T-helper 1 cell treated with Interleukin-12 subunit alpha and Interleukin-12 subunit beta and Interleukin-4 antibody, amounts not matched to agents 30 μg/mL and 1 μg/mL, for 36 hours (primary cell): ENCODE results near the gene LAYN.

Source experiments
- H3K27ac Mint-ChIP-seq: one replicate; pipeline ENCODE4 v1.8.0; 2021; ENCODE audit warnings: mild to moderate bottlenecking, mixed read lengths
- H3K27me3 Mint-ChIP-seq: one replicate; pipeline ENCODE4 v1.8.0; 2021; ENCODE audit warnings: low read depth, mixed read lengths
- H3K36me3 Mint-ChIP-seq: one replicate; pipeline ENCODE4 v1.8.0; 2021; ENCODE audit warnings: low read depth, mixed read lengths
- H3K4me1 Mint-ChIP-seq: one replicate; pipeline ENCODE4 v1.8.0; 2021; ENCODE audit warnings: low read depth, mixed read lengths
- H3K4me3 Mint-ChIP-seq: one replicate; pipeline ENCODE4 v1.8.0; 2021; ENCODE audit warnings: mild to moderate bottlenecking, moderate library complexity, mixed read lengths
- H3K9me3 Mint-ChIP-seq: one replicate; pipeline ENCODE4 v1.8.0; 2021; ENCODE audit warnings: mixed read lengths

The LAYN gene

DNA sequence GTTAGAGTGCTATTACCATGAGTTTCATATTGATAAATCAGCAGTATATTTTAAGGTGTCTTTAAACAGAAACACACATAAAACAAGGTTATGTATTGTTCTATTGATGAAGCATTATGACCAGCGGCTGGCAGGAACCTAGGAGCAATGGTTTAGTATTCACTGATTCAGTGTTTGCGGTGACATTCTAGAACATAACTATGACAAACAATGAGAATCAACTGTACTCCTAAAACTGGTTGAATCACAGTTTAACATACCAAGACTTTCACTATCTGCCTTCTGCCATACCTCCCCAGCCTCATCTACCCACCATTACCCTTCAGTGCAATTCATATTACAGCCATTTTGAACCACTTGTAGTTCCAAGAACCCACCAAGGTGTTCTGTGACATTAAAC lies 17.2 kb upstream of the LAYN start:
- Mint-ChIP-seq H3K4me1 (peaks cover 18% of the 10 kb centered on the region), H3K4me3 (no peak overlapping the region), H3K9me3 (no peaks in the 10 kb centered on the region), H3K27me3 (no peaks in the 10 kb centered on the region), H3K27ac (no peak overlapping the region), H3K36me3 (no peaks in the 10 kb centered on the region)

DNA sequence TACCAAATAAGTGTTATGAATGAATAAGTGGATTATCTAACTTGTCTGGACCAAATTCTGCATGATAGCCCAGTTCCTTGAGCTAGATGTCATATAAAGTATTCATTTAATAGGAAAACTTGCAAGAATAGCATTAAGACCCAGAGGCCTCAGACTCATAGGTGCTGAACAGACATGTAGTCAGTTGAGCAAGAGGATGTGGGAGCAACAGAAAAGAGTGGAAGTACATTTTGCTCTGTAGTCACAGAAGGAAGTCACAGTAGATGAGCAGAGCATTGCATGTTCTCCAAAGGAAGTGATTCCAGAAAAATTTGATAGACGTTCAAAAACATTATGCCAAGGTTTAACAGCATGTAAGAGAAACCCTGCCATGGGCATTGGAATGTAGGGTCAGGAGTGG lies 16.5 kb upstream of the LAYN start:
- Mint-ChIP-seq H3K27ac (no peak overlapping the region), H3K4me1 (peaks cover 25% of the 10 kb centered on the region)

GRCh38 chr11:111525456-111525855 lies 15.1 kb upstream of the LAYN start:
- H3K4me3 Mint-ChIP-seq: no peak overlapping the region
- peaks cover 31% of the 10 kb centered on the region for H3K4me1 Mint-ChIP-seq
- no peaks in the 10 kb centered on the region for H3K36me3 Mint-ChIP-seq
- no peaks in the 10 kb centered on the region for H3K9me3 Mint-ChIP-seq
- no peak overlapping the region for H3K27ac Mint-ChIP-seq
- no peaks in the 10 kb centered on the region for H3K27me3 Mint-ChIP-seq

More for the DNA sequence above, 16.5 kb upstream of the LAYN start:
- Mint-ChIP-seq H3K36me3 (no peaks in the 10 kb centered on the region), H3K4me3 (no peak overlapping the region), H3K27me3 (no peaks in the 10 kb centered on the region), H3K9me3 (no peaks in the 10 kb centered on the region)

- Mint-ChIP-seq H3K4me1 (peaks cover 33% of the 10 kb centered on the region), H3K27ac (peak overlapping the region; percentile 34), H3K36me3 (no peaks in the 10 kb centered on the region), H3K4me3 (no peak overlapping the region), H3K27me3 (no peaks in the 10 kb centered on the region), H3K9me3 (no peaks in the 10 kb centered on the region)
Measured at GRCh38 chr11:111526501-111526900, 14.0 kb upstream of the LAYN start.

GRCh38 chr11:111527279-111527678 lies 13.2 kb upstream of the LAYN start:
- Mint-ChIP-seq H3K27ac (peak overlapping the region; percentile 5), H3K4me1 (peaks cover 38% of the 10 kb centered on the region), H3K9me3 (no peaks in the 10 kb centered on the region), H3K27me3 (no peaks in the 10 kb centered on the region), H3K4me3 (no peak overlapping the region), H3K36me3 (no peaks in the 10 kb centered on the region)

DNA sequence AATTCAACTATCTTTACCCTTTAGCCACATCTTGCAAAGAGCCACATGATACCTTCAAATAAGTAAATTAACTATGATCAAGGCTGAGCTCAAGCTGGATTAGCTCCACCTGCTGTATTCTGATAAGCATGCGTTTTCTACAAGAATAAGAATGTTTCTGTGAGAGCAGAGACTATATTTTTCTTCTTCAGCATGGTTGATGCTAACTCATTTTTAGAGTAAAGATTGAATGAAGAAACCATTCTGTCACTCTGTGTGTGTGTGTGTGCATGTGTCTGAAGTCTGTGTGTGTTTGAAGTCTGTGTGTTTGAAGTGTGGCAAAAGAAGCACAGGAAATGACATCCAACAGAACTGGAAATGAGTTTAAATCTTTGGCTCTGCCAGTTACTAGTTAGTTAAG lies 12.0 kb upstream of the LAYN start:
- no peaks in the 10 kb centered on the region for H3K36me3 Mint-ChIP-seq
- no peaks in the 10 kb centered on the region for H3K27me3 Mint-ChIP-seq
- no peaks in the 10 kb centered on the region for H3K9me3 Mint-ChIP-seq
- H3K27ac Mint-ChIP-seq: peak overlapping the region; percentile 84
- H3K4me1 Mint-ChIP-seq: peaks cover 37% of the 10 kb centered on the region
- H3K4me3 Mint-ChIP-seq: no peak overlapping the region

DNA sequence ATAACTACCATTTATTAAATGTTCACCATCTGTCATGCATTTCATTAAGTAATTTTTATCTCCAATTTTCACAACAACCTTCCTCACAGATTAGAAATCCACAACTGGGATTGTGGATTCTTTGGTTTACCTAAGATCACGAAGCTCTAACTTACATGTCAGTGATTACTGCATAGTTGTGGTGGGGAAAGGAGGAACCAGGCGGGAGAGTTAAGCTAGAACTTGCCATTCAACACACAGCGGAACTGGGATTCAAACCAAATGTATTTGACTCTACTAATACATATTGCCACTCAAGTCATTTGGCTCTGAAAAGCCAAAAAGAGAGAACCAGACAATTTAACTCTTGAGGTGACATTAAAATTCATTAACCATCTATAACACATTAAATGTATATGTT lies 10.4 kb upstream of the LAYN start:
- Mint-ChIP-seq H3K4me3 (no peak overlapping the region), H3K4me1 (peaks cover 36% of the 10 kb centered on the region), H3K36me3 (no peaks in the 10 kb centered on the region), H3K9me3 (no peaks in the 10 kb centered on the region), H3K27ac (no peak overlapping the region), H3K27me3 (peaks cover 15% of the 10 kb centered on the region)

DNA sequence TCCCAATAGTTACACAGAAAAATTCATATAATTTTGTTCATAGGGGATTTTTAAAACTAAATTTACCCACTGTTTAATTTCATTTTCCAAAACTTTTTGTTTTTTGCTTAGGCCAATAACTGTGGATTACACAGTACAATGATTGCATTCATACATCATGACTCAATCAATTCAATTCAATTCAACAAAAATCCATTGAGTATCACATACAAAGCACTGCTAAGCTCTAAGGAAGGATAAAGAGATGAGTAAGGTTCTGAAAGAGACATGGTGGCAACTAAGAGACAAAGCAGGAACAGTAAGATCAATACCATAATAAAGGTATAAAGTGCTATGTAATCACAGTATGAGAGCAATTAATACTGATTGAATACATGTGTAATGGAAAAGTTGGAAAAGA lies 9.4 kb upstream of the LAYN start:
- Mint-ChIP-seq H3K36me3 (no peaks in the 10 kb centered on the region), H3K4me1 (peaks cover 32% of the 10 kb centered on the region), H3K4me3 (no peak overlapping the region), H3K9me3 (no peaks in the 10 kb centered on the region), H3K27me3 (peaks cover 20% of the 10 kb centered on the region), H3K27ac (no peak overlapping the region)

- H3K4me1 Mint-ChIP-seq: peaks cover 29% of the 10 kb centered on the region
Measured at GRCh38 chr11:111531687-111532364, 8.7 kb upstream of the LAYN start.

GRCh38 chr11:111532365-111532709 lies 8.2 kb upstream of the LAYN start:
- peaks cover 27% of the 10 kb centered on the region for H3K4me1 Mint-ChIP-seq
- H3K9me3 Mint-ChIP-seq: no peaks in the 10 kb centered on the region
- H3K36me3 Mint-ChIP-seq: no peaks in the 10 kb centered on the region
- H3K4me3 Mint-ChIP-seq: no peak overlapping the region
- H3K27ac Mint-ChIP-seq: peak overlapping the region; percentile 81
- H3K27me3 Mint-ChIP-seq: peaks cover 31% of the 10 kb centered on the region

More at GRCh38 chr11:111531687-111532364, 8.7 kb upstream of the LAYN start:
- H3K9me3 Mint-ChIP-seq: no peaks in the 10 kb centered on the region
- peak overlapping the region; percentile 81 for H3K27ac Mint-ChIP-seq
- H3K36me3 Mint-ChIP-seq: no peaks in the 10 kb centered on the region
- H3K4me3 Mint-ChIP-seq: peak overlapping the region; percentile 30
- H3K27me3 Mint-ChIP-seq: peaks cover 26% of the 10 kb centered on the region

GRCh38 chr11:111535281-111535680 lies 5.2 kb upstream of the LAYN start:
- Mint-ChIP-seq H3K27ac (no peak overlapping the region), H3K4me1 (peaks cover 30% of the 10 kb centered on the region), H3K9me3 (peaks cover 3% of the 10 kb centered on the region), H3K4me3 (no peak overlapping the region), H3K36me3 (no peaks in the 10 kb centered on the region), H3K27me3 (peaks cover 53% of the 10 kb centered on the region)

DNA sequence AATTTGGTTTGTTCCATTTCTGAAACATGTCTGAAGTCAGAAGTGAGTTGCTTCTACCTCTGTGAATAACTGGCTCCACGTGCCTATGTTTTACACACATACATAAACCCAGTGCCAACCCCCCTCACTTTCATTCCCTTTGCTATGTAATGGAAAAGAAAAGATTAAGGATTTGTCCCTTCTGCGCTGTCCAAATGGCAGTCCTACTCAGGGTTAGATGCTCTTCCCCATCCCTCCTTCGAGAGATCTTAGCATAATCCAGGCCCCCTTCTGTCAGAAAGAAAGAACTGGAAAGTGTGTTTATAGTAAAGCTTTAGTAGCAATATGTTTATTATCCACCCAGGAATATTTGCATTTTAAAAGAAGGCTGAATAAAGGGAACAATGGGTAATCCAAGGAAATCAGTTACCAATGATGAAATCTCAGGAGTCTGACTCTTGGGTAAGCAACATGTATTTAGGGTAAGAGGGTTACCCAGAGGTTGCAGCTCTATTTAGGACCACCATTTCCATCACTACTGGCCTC lies 3.1 kb upstream of the LAYN start:
- H3K4me1 Mint-ChIP-seq: peaks cover 27% of the 10 kb centered on the region
- H3K27me3 Mint-ChIP-seq: peaks cover 67% of the 10 kb centered on the region
- H3K27ac Mint-ChIP-seq: no peak overlapping the region
- H3K4me3 Mint-ChIP-seq: no peak overlapping the region
- H3K36me3 Mint-ChIP-seq: peaks cover 2% of the 10 kb centered on the region
- peaks cover 3% of the 10 kb centered on the region for H3K9me3 Mint-ChIP-seq

GRCh38 chr11:111538407-111539114 lies 2.0 kb upstream of the LAYN start:
- peak overlapping the region; percentile 82 for H3K27ac Mint-ChIP-seq
- H3K27me3 Mint-ChIP-seq: peaks cover 79% of the 10 kb centered on the region
- H3K36me3 Mint-ChIP-seq: peaks cover 2% of the 10 kb centered on the region
- peak overlapping the region; percentile 27 for H3K4me3 Mint-ChIP-seq
- H3K9me3 Mint-ChIP-seq: peaks cover 3% of the 10 kb centered on the region
- peaks cover 30% of the 10 kb centered on the region for H3K4me1 Mint-ChIP-seq

DNA sequence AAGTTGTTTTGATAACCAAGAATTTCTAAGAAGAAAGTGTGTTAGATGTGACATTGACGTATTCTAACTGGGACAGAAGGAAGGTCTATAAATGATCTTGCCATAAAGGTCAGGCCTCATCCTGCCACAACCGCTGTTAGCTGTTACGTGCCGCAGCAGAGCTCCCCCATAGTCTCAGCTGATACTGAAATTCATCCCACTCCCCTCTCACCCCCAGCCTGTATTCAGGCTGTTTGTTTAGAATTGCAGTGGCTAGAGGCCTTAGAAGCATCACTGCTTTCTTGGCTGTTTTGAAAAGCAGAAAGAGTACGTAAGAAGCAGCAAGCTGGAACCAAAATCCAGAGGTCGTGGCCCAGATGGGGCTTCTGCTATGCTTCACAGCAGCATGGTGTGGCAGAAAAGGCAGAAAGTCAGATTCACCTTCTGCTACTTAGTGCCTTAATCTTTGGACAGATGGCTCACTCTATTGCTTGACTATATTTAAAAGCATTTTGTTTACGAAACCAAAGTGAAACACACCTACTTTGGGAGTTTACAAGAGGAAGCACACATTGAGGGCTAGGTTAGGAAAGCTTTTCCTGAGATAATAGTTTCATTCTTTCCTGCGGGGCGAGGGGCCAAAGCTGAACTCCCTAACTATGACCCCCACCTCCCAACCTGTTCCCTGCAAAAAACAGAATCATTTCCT lies 950 bp upstream of the LAYN start:
- Mint-ChIP-seq H3K36me3 (peaks cover 2% of the 10 kb centered on the region), H3K27ac (peak overlapping the region; percentile 82), H3K4me1 (peaks cover 30% of the 10 kb centered on the region), H3K4me3 (peak overlapping the region; percentile 48), H3K9me3 (peaks cover 3% of the 10 kb centered on the region), H3K27me3 (peaks cover 79% of the 10 kb centered on the region)

DNA sequence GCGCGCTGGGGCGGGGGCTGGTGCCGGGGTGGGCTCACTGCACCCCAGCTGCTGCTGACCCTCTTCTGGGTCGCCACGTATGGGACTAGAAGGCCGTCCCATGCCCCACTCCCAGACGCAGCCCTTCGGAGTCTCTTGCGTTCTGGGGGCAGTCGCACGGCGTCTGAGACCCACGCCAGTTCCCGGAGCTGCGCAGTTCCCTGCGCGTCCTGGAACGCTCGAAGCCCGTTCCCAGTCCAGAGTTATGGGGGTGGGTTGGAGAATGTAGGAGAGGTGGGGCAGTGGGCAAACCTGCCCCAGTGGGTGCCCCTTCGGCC lies 375 bp downstream of the LAYN start:
- Mint-ChIP-seq H3K27me3 (peaks cover 73% of the 10 kb centered on the region), H3K36me3 (peaks cover 2% of the 10 kb centered on the region), H3K4me3 (peak overlapping the region; percentile 76), H3K9me3 (peaks cover 3% of the 10 kb centered on the region), H3K27ac (no peak overlapping the region), H3K4me1 (peaks cover 28% of the 10 kb centered on the region)
